ENCODE data around the gene BAZ2A.

Gene BAZ2A
- long read RNA-seq, partial matches to known transcripts, result 72 of 108 reads
- long read RNA-seq, other reads (novel, unspliced or antisense), result 36 of 108 reads

DNA sequence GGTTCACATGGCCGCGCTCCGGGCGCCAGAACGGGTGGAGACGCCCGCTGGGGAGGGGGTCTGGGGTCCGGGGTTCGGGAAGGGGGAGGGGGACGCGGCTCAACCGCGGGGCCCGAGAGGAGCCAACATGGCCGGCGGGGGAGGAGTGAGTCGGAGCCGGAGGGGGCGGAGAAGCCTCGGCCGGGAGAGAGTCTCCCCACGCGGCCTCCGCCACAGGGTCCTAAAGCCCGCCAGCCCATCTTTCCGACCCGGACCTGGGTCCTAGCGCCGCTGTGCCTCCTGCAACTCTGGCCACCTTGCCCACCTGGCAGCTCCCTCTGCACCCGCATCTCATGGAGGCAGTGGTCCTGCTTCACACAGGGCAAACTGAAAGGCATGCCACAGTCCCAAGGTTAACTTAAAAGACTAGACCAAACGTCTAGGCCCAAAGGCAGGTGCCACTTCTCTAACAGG is at the start of gene BAZ2A:
BAZ2A (minus strand) TSS at position 147 of the 453 bp plus-strand sequence. CDS start 12,796 bp downstream, outside the sequence.
- DNase-seq (ENCODE audit: low read depth in 1 of 2, low spot score in 1 of 2), result peak in 1 of 2 experiments; percentile 90
- H3K27ac ChIP-seq (replicated peaks), result peak within 1 kb of the TSS; percentile 94
- peak within 1 kb of the TSS; percentile 99 for H3K4me3 ChIP-seq (replicated peaks; ENCODE audit: insufficient read depth, low read length)
- no peaks in the 10 kb centered on the region for H3K27me3 ChIP-seq (ENCODE audit: insufficient read depth, poor library complexity, severe bottlenecking)
- TF ChIP-seq REST (IDR thresholded peaks at IDR 0.05; ENCODE audit: insufficient replicate concordance, low read depth) (no peak), POLR2AphosphoS5 (IDR thresholded peaks at IDR 0.05; ENCODE audit: low read depth) (no peak)
- TF ChIP-seq, protein P1, sequence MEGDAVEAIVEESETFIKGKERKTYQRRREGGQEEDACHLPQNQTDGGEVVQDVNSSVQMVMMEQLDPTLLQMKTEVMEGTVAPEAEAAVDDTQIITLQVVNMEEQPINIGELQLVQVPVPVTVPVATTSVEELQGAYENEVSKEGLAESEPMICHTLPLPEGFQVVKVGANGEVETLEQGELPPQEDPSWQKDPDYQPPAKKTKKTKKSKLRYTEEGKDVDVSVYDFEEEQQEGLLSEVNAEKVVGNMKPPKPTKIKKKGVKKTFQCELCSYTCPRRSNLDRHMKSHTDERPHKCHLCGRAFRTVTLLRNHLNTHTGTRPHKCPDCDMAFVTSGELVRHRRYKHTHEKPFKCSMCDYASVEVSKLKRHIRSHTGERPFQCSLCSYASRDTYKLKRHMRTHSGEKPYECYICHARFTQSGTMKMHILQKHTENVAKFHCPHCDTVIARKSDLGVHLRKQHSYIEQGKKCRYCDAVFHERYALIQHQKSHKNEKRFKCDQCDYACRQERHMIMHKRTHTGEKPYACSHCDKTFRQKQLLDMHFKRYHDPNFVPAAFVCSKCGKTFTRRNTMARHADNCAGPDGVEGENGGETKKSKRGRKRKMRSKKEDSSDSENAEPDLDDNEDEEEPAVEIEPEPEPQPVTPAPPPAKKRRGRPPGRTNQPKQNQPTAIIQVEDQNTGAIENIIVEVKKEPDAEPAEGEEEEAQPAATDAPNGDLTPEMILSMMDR (IDR thresholded peaks at IDR 0.05; ENCODE audit: insufficient read depth, low read length), result no peak

- TF ChIP-seq GABPA (IDR thresholded peaks at IDR 0.05; ENCODE audit: low read depth) (no peak), SPI1 (IDR thresholded peaks at IDR 0.05; ENCODE audit: borderline replicate concordance, low read depth) (no peak), POLR2AphosphoS5 (IDR thresholded peaks at IDR 0.05; ENCODE audit: low read depth) (no peak), REST (IDR thresholded peaks at IDR 0.05; ENCODE audit: insufficient replicate concordance, low read depth) (no peak)
- TF ChIP-seq, protein P1 (IDR thresholded peaks at IDR 0.05; ENCODE audit: insufficient read depth, low read length), result no peak
- H3K27me3 ChIP-seq (ENCODE audit: insufficient read depth, poor library complexity, severe bottlenecking), result no peaks in the 10 kb centered on the region
- DNase-seq (ENCODE audit: low read depth in 1 of 2, low spot score in 1 of 2), result no peak
- no peak overlapping the region for H3K4me3 ChIP-seq (replicated peaks; ENCODE audit: insufficient read depth, low read length)
- no peak overlapping the region for H3K27ac ChIP-seq (replicated peaks)
Observed at GRCh38 chr12:56678852-56679251, 48.7 kb upstream of the BAZ2A start.

DNA sequence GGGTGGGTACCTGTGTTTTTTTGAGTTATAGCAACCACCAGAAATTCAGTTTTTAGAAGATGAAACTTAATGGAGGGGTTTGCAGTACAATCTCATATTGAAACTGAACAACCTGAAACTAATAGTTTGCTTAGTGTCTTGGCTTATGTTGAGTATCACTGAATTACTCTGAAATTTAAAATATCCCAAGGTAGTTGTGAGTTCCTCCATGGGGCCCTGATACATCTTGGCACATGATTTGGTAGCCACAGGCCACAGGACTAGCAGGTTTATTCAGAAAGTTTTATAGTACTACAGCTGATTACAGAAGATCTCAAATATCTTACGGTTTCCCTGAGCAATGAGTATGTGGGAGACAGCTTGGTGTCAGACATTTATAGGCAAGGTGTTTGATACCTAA is 47.6 kb upstream of the BAZ2A start:
- no peak for DNase-seq (ENCODE audit: low read depth in 1 of 2, low spot score in 1 of 2)
- TF ChIP-seq GABPA (IDR thresholded peaks at IDR 0.05; ENCODE audit: low read depth), result no peak
- TF ChIP-seq POLR2AphosphoS5 (IDR thresholded peaks at IDR 0.05; ENCODE audit: low read depth), result no peak
- no peak for TF ChIP-seq REST (IDR thresholded peaks at IDR 0.05; ENCODE audit: insufficient replicate concordance, low read depth)
- TF ChIP-seq SPI1 (IDR thresholded peaks at IDR 0.05; ENCODE audit: borderline replicate concordance, low read depth), result no peak
- TF ChIP-seq, protein P1 (IDR thresholded peaks at IDR 0.05; ENCODE audit: insufficient read depth, low read length), result no peak
- H3K27ac ChIP-seq (replicated peaks), result peak overlapping the region; percentile 54
- H3K27me3 ChIP-seq (ENCODE audit: insufficient read depth, poor library complexity, severe bottlenecking), result no peaks in the 10 kb centered on the region
- no peak overlapping the region for H3K4me3 ChIP-seq (replicated peaks; ENCODE audit: insufficient read depth, low read length)

Data from HL-60 (cell line).